HEK293 (cell line): ENCODE measurements around the gene CACNG6.

Source experiments
- CTCF ChIP-seq: fragments of 450-650 bp; formaldehyde crosslinking; IDR thresholded peaks from 2 replicates; pipeline ENCODE4 v1.5.1; 2016; ENCODE audit warnings: missing biosample characterization, missing genetic modification characterization
- GLI2 ChIP-seq: fragments of 450-650 bp; formaldehyde crosslinking; IDR thresholded peaks from 2 replicates; pipeline ENCODE4; 2017; ENCODE audit warnings: missing biosample characterization, missing genetic modification characterization, low read depth, borderline replicate concordance
- PATZ1 ChIP-seq: fragments of 450-650 bp; formaldehyde crosslinking; IDR thresholded peaks from 2 replicates; pipeline ENCODE4 v1.5.1; 2016; ENCODE audit warnings: missing biosample characterization, missing genetic modification characterization
- ZBTB1 ChIP-seq: fragments of 450-650 bp; formaldehyde crosslinking; IDR thresholded peaks from 2 replicates; pipeline ENCODE4 v1.5.1; 2016; ENCODE audit warnings: missing biosample characterization, missing genetic modification characterization
- ZBTB8A ChIP-seq: fragments of 450-650 bp; formaldehyde crosslinking; IDR thresholded peaks from 2 replicates; pipeline ENCODE4 v1.5.1; 2016; ENCODE audit warnings: missing biosample characterization, missing genetic modification characterization
- ZNF23 ChIP-seq: fragments of 450-650 bp; formaldehyde crosslinking; IDR thresholded peaks from 2 replicates; pipeline ENCODE4 v1.5.1; 2016; ENCODE audit warnings: missing biosample characterization, missing genetic modification characterization, borderline replicate concordance
- ZNF341 ChIP-seq: fragments of 450-650 bp; formaldehyde crosslinking; IDR thresholded peaks from 2 replicates; pipeline ENCODE4; 2016; ENCODE audit warnings: low read depth, missing biosample characterization, missing genetic modification characterization
- ZNF362 ChIP-seq: fragments of 450-650 bp; formaldehyde crosslinking; IDR thresholded peaks from 2 replicates; pipeline ENCODE4 v1.5.1; 2016; ENCODE audit warnings: missing biosample characterization, missing genetic modification characterization
- ZNF677 ChIP-seq: fragments of 450-650 bp; IDR thresholded peaks from 2 replicates; pipeline ENCODE4 v1.5.0; 2018; ENCODE audit warnings: missing biosample characterization, mild to moderate bottlenecking, missing genetic modification characterization, moderate library complexity
- ZNF777 ChIP-seq: fragments of 450-650 bp; formaldehyde crosslinking; IDR thresholded peaks from 2 replicates; pipeline ENCODE4 v1.5.1; 2017; ENCODE audit warnings: missing biosample characterization, missing genetic modification characterization, borderline replicate concordance
- ZNF837 ChIP-seq: fragments of 450-650 bp; formaldehyde crosslinking; IDR thresholded peaks from 2 replicates; pipeline ENCODE4 v1.5.1; 2016; ENCODE audit warnings: missing biosample characterization, missing genetic modification characterization

- no peak for TF ChIP-seq ZNF777 (tag by site-specific recombination)
- TF ChIP-seq CTCF (tag by site-specific recombination), result no peak
- no peak for TF ChIP-seq ZNF23 (tag by site-specific recombination)
- no peak for TF ChIP-seq ZNF677 (tag by site-specific recombination)
- TF ChIP-seq ZBTB8A (tag by site-specific recombination), result no peak
- TF ChIP-seq ZNF837 (tag by site-specific recombination), result no peak
- no peak for TF ChIP-seq GLI2 (tag by site-specific recombination)
- no peak for TF ChIP-seq ZNF362 (tag by site-specific recombination)
- TF ChIP-seq ZNF341 (tag by site-specific recombination), result no peak
- no peak for TF ChIP-seq PATZ1 (tag by site-specific recombination)
- no peak for TF ChIP-seq ZBTB1 (tag by site-specific recombination)
Observed at GRCh38 chr19:53960886-53961285, 30.6 kb upstream of the CACNG6 start.
